Omental fat pad (tissue), 4 donors: ENCODE measurements around the gene PKD2L2. TPM values are rescaled to one million over a fixed set of nuclear protein-coding genes. Genes with fewer than 3 reads are reported as not detected.
"Not testable (repeated sequence)": the region's sequence is repeated elsewhere in the genome, so short reads cannot be mapped to it uniquely, and the experiment has no call there.

Experiments
- ATAC-seq: fragments of 150-250 bp; one replicate; pipeline ENCODE4 v1.9.1; 2016; ENCODE audit warnings: mild to moderate bottlenecking, moderate library complexity; ENCODE audit not compliant: low FRiP score
- DNase-seq: peaks from one replicate; pipeline ENCODE4 v3.0.0-alpha.2; 2019; ENCODE audit warnings: low spot score
- CTCF ChIP-seq, 3 donors: fragments of 450-650 bp; IDR thresholded peaks; one replicate each; pipeline ENCODE4 v1.5.1; 2016 to 2017; ENCODE audit warnings: antibody characterized with exemption in 3 of 3, mild to moderate bottlenecking in 3 of 3, moderate library complexity in 2 of 3
- total RNA-seq, 4 donors: library from RNA; depleted of rRNA; stranded (reverse); fragments of >200 nt; gene quantifications; one replicate each; pipeline ENCODE4 v1.1.0, GENCODE V29; 2016

The PKD2L2 gene
- total RNA-seq, 4 donors from 2014 or later: not detected

GRCh38 chr5:137935190-137935589 is 45.9 kb downstream of the PKD2L2 start:
- TF ChIP-seq CTCF (IDR thresholded peaks at IDR 0.05): no peak
- ATAC-seq (no peak), DNase-seq (no peak)

GRCh38 chr5:137935694-137936093 is 46.4 kb downstream of the PKD2L2 start:
- no peak for DNase-seq
- no peak for TF ChIP-seq CTCF (IDR thresholded peaks at IDR 0.05)
- no peak for ATAC-seq

GRCh38 chr5:137937994-137938750 is 48.9 kb downstream of the PKD2L2 start:
- no peak for TF ChIP-seq CTCF (IDR thresholded peaks at IDR 0.05)
- DNase-seq: no peak
- no peak for ATAC-seq

- ATAC-seq (no peak), DNase-seq (no peak)
- no peak for TF ChIP-seq CTCF (IDR thresholded peaks at IDR 0.05)
Observed at GRCh38 chr5:137938751-137939143, 49.5 kb downstream of the PKD2L2 start.

GRCh38 chr5:137939331-137939730 is 50.1 kb downstream of the PKD2L2 start:
- TF ChIP-seq CTCF (IDR thresholded peaks at IDR 0.05): no peak
- no peak for ATAC-seq
- DNase-seq: no peak

- not testable (repeated sequence) for DNase-seq, ATAC-seq
Observed at GRCh38 chr5:137944280-137944679, 55.0 kb downstream of the PKD2L2 start.

- ATAC-seq (no peak), DNase-seq (no peak)
- TF ChIP-seq CTCF (IDR thresholded peaks at IDR 0.05): no peak
Observed at GRCh38 chr5:137945825-137946224, 56.6 kb downstream of the PKD2L2 start.
